Gastrocnemius medialis (tissue), 4 donors: Measurements from ENCODE around the gene CCT8L2. TPM values are rescaled to one million over a fixed set of nuclear protein-coding genes. Genes with fewer than 3 reads are reported as not detected.
"Not testable (repeated sequence)": the region's sequence is repeated elsewhere in the genome, so short reads cannot be mapped to it uniquely, and the experiment has no call there.

Experiments
- ATAC-seq, 2 donors: fragments of 150-250 bp; one replicate each; pipeline ENCODE4 v1.9.1; 2016
- DNase-seq, 2 donors: peaks; one replicate each; pipeline ENCODE4 v3.0.0-alpha.2; 2019
- H3K27ac ChIP-seq, 4 donors: fragments of 200-600 bp; sonication (generic); 1 replicate in 1 of 4; 2 replicates in 3 of 4; pipeline ENCODE4 v1.5.1; 2016 to 2018; ENCODE audit warnings: mild to moderate bottlenecking in 2 of 4, moderate library complexity in 1 of 4
- H3K27me3 ChIP-seq, 3 donors: fragments of 200-600 bp; sonication (generic) in 2 of 3; 1 replicate in 1 of 3; 2 replicates in 2 of 3; pipeline versions ENCODE4 v1.5.1 to v1.6.0; 2016 to 2019; ENCODE audit warnings: mild to moderate bottlenecking in 1 of 3, moderate library complexity in 1 of 3
- H3K36me3 ChIP-seq, 2 donors: fragments of 200-600 bp; sonication (generic) in 1 of 2; one replicate each; pipeline ENCODE4 v1.5.1; 2017 to 2018
- H3K4me1 ChIP-seq, 2 donors: fragments of 200-600 bp; sonication (generic) in 1 of 2; one replicate each; pipeline ENCODE4 v1.5.1; 2016 to 2017; ENCODE audit warnings: mild to moderate bottlenecking in 2 of 2
- H3K4me3 ChIP-seq, 4 donors: fragments of 200-600 bp; sonication (generic) in 3 of 4; 1 replicate in 1 of 4; 2 replicates in 3 of 4; pipeline ENCODE4 v1.5.1; 2016 to 2019; ENCODE audit warnings: mild to moderate bottlenecking in 2 of 4
- H3K9me3 ChIP-seq, 3 donors: fragments of 200-600 bp; sonication (generic) in 2 of 3; 1 replicate in 1 of 3; 2 replicates in 2 of 3; pipeline ENCODE4 v1.5.1; 2016 to 2019
- in situ Hi-C, 4 donors: fragments of 200-750 bp; cut with MboI; loops; one replicate each; pipeline versions ENCODE4 v1.15.0 to v1.8.0; 2017; ENCODE audit warnings: low sequenced_read_pairs in 4 of 4
- intact Hi-C: fragments of 100-400 bp; cut with DNase I; formaldehyde crosslinking; loops from one replicate; pipeline ENCODE4 v1.15.1; 2023; ENCODE audit warnings: low total_unique reads
- total RNA-seq, 4 donors: library from RNA; depleted of rRNA; stranded (reverse); fragments of >200 nt; gene quantifications; one replicate each; pipeline versions ENCODE4 v1.1.0 to v1.2.3, GENCODE V29; 2016

CCT8L2 gene
- not detected for total RNA-seq

GRCh38 chr22:16592710-16593109 lies at the start of gene CCT8L2:
TSS of gene CCT8L2 (minus strand) at chr22:16592810. CDS start at chr22:16592550, 260 bp downstream.
- H3K9me3 ChIP-seq, H3K27me3 ChIP-seq, H3K4me3 ChIP-seq, DNase-seq, H3K4me1 ChIP-seq, H3K36me3 ChIP-seq, intact Hi-C loops, ATAC-seq, in situ Hi-C loops, H3K27ac ChIP-seq: not testable (repeated sequence)

- H3K9me3 ChIP-seq, DNase-seq, H3K4me1 ChIP-seq, H3K36me3 ChIP-seq, intact Hi-C loops, H3K27ac ChIP-seq, H3K27me3 ChIP-seq, ATAC-seq, H3K4me3 ChIP-seq: not testable (repeated sequence)
- in situ Hi-C loops = loop anchor here in 1 of 4 donors (25.0 kb wide), 1 partner anchor 102 kb away; no protein-coding TSS in a partner anchor
Observed at GRCh38 chr22:16635442-16635841, 42.8 kb upstream of the CCT8L2 start.

- H3K4me1 ChIP-seq, ATAC-seq, H3K36me3 ChIP-seq, intact Hi-C loops, H3K9me3 ChIP-seq, H3K27ac ChIP-seq, DNase-seq, H3K27me3 ChIP-seq, H3K4me3 ChIP-seq: not testable (repeated sequence)
- in situ Hi-C loops = loop anchor here in 1 of 4 donors (25.0 kb wide), 1 partner anchor 103 kb away; no protein-coding TSS in a partner anchor
Observed at GRCh38 chr22:16634092-16634491, 41.5 kb upstream of the CCT8L2 start.

- DNase-seq, H3K4me3 ChIP-seq, H3K27ac ChIP-seq, H3K36me3 ChIP-seq, intact Hi-C loops, H3K27me3 ChIP-seq, ATAC-seq, H3K4me1 ChIP-seq, H3K9me3 ChIP-seq: not testable (repeated sequence)
- in situ Hi-C loops = loop anchor here in 1 of 4 donors (25.0 kb wide), 1 partner anchor 109 kb away; no protein-coding TSS in a partner anchor
Observed at GRCh38 chr22:16628476-16628875, 35.9 kb upstream of the CCT8L2 start.

- ATAC-seq, intact Hi-C loops, DNase-seq, H3K27me3 ChIP-seq, H3K4me1 ChIP-seq, H3K36me3 ChIP-seq, H3K9me3 ChIP-seq, H3K4me3 ChIP-seq, H3K27ac ChIP-seq: not testable (repeated sequence)
- in situ Hi-C loops = loop anchor here in 1 of 4 donors (25.0 kb wide), 1 partner anchor 112 kb away; no protein-coding TSS in a partner anchor
Observed at GRCh38 chr22:16625018-16625417, 32.4 kb upstream of the CCT8L2 start.

- DNase-seq, H3K27ac ChIP-seq, intact Hi-C loops, in situ Hi-C loops, H3K36me3 ChIP-seq, H3K9me3 ChIP-seq, H3K27me3 ChIP-seq, H3K4me1 ChIP-seq, ATAC-seq, H3K4me3 ChIP-seq: not testable (repeated sequence)
Observed at GRCh38 chr22:16623595-16623994, 31.0 kb upstream of the CCT8L2 start.

GRCh38 chr22:16617516-16617915 lies 24.9 kb upstream of the CCT8L2 start:
- H3K9me3 ChIP-seq, ATAC-seq, in situ Hi-C loops, intact Hi-C loops, H3K4me1 ChIP-seq, DNase-seq, H3K27ac ChIP-seq, H3K36me3 ChIP-seq, H3K27me3 ChIP-seq, H3K4me3 ChIP-seq: not testable (repeated sequence)

- H3K27ac ChIP-seq, H3K4me1 ChIP-seq, intact Hi-C loops, ATAC-seq, DNase-seq, H3K4me3 ChIP-seq, H3K9me3 ChIP-seq, H3K36me3 ChIP-seq, H3K27me3 ChIP-seq, in situ Hi-C loops: not testable (repeated sequence)
Observed at GRCh38 chr22:16616390-16616938, 23.9 kb upstream of the CCT8L2 start.

- ATAC-seq, DNase-seq, in situ Hi-C loops, H3K27me3 ChIP-seq, H3K9me3 ChIP-seq, H3K36me3 ChIP-seq, H3K27ac ChIP-seq, H3K4me1 ChIP-seq, intact Hi-C loops, H3K4me3 ChIP-seq: not testable (repeated sequence)
Observed at GRCh38 chr22:16615606-16616245, 23.1 kb upstream of the CCT8L2 start.
